Fibroblast of the aortic adventitia (primary cell): ENCODE measurements around the gene ACO2. TPM values are rescaled to one million over a fixed set of nuclear protein-coding genes. Genes with fewer than 3 reads are reported as not detected.
"Not testable (repeated sequence)": the region's sequence is repeated elsewhere in the genome, so short reads cannot be mapped to it uniquely, and the experiment has no call there.

Experiments
- DNase-seq: peaks from one replicate; pipeline ENCODE4 v3.0.0-alpha.2; 2010; ENCODE audit warnings: low read depth
- H3K4me3 ChIP-seq: 2 replicates; pipeline ENCODE4 v1.5.1; 2011; ENCODE audit warnings: low read depth, mild to moderate bottlenecking, control low read depth, low read length, moderate library complexity
- CTCF ChIP-seq: IDR thresholded peaks from 2 replicates; pipeline ENCODE4 v1.5.1; 2011; ENCODE audit warnings: mild to moderate bottlenecking, low read length, control low read depth, inconsistent platforms; ENCODE audit not compliant: insufficient read depth
- total RNA-seq: library from RNA; depleted of rRNA; stranded (reverse); fragments of >200 nt; gene quantifications from 2 replicates; pipeline ENCODE4 v1.2.3, GENCODE V29; 2012; ENCODE audit warnings: low replicate concordance

Gene ACO2
- total RNA-seq, 1 donor = 45.9 TPM

GRCh38 chr22:41550952-41551491 is 82.1 kb downstream of the ACO2 start:
- no peak for DNase-seq
- no peak for TF ChIP-seq CTCF
- H3K4me3 ChIP-seq = no peak overlapping the region

- TF ChIP-seq CTCF = no peak
- H3K4me3 ChIP-seq = no peak overlapping the region
- no peak for DNase-seq
Observed at GRCh38 chr22:41551877-41552582, 83.1 kb downstream of the ACO2 start.

GRCh38 chr22:41555325-41555982 is 86.5 kb downstream of the ACO2 start:
- DNase-seq = no peak
- TF ChIP-seq CTCF = no peak

GRCh38 chr22:41556561-41556960 is 87.6 kb downstream of the ACO2 start:
- H3K4me3 ChIP-seq = no peak overlapping the region
- no peak for DNase-seq
- no peak for TF ChIP-seq CTCF

More at GRCh38 chr22:41555325-41555982, 86.5 kb downstream of the ACO2 start:
- no peak overlapping the region for H3K4me3 ChIP-seq

GRCh38 chr22:41557401-41558240 is 88.7 kb downstream of the ACO2 start:
- DNase-seq = peak; percentile 94
- peak overlapping the region; percentile 9 for H3K4me3 ChIP-seq
- TF ChIP-seq CTCF = no peak

- not testable (repeated sequence) for DNase-seq
Observed at GRCh38 chr22:41558241-41558630, 89.3 kb downstream of the ACO2 start.

DNA sequence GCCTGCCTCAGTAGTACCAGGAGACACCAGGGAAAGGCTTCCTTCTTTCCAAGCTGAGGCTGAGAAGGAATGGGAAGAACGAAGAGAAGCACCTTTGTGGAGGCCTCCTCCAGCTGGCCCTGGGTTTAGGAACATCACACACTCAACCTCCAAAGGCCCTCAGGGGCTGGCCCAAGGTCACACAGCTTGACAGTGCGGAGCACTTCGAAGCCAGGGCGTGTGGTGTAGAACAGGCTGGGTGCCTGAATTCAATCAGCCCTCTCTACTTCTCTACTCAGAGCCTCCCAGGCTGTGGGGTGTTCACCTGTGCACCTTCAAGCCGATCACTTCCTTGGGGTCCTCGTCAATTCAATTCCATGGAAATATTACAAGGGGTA is 91.2 kb downstream of the ACO2 start:
- no peak for TF ChIP-seq CTCF
- DNase-seq = no peak
- peak overlapping the region; percentile 72 for H3K4me3 ChIP-seq

More at GRCh38 chr22:41558241-41558630, 89.3 kb downstream of the ACO2 start:
- not testable (repeated sequence) for H3K4me3 ChIP-seq
